Pancreas (tissue), 10 donors: Measurements from ENCODE around the gene HMCN1. TPM values are rescaled to one million over a fixed set of nuclear protein-coding genes. Genes with fewer than 3 reads are reported as not detected.

ENCODE experiments used
- ATAC-seq, 4 donors: fragments of 200-7000 bp; cut with Tn5 transposase; one replicate each; pipeline versions ENCODE4 v1.8.0 to v1.9.1; 2020; ENCODE audit warnings: mild to moderate bottlenecking in 4 of 4, moderate library complexity in 4 of 4
- DNase-seq, 6 donors: peaks; one replicate each; pipeline ENCODE4 v3.0.0-alpha.2; 2020
- FAIRE-seq: peaks from 2 replicates; lab custom pipeline; 2012; peaks lifted over from hg19 to GRCh38; lab: Jason Lieb, UNC
- H3K27ac ChIP-seq, 4 donors: fragments of 200-600 bp; sonication (generic); 1 replicate in 3 of 4; 2 replicates in 1 of 4; pipeline versions ENCODE4 v1.5.0 to v1.8.0; 2020
- H3K27me3 ChIP-seq, 4 donors: fragments of 200-600 bp; one replicate each; pipeline ENCODE4 v1.8.0; 2021
- H3K36me3 ChIP-seq, 3 donors: fragments of 200-600 bp; sonication (generic) in 1 of 3; one replicate each; pipeline versions ENCODE4 v1.5.0 to v1.8.0; 2020 to 2021
- H3K4me1 ChIP-seq, 3 donors: fragments of 200-600 bp; one replicate each; pipeline ENCODE4 v1.8.0; 2021
- H3K4me3 ChIP-seq, 4 donors: fragments of 200-600 bp; sonication (generic) in 2 of 4; one replicate each; pipeline versions ENCODE4 v1.5.0 to v1.8.0; 2020 to 2021
- H3K9me3 ChIP-seq, 4 donors: fragments of 200-600 bp; one replicate each; pipeline ENCODE4 v1.8.0; 2021
- WGBS, 2 donors: extraction: QIAGEN DNeasy Blood & Tissue Kit; methylation state at CpG; one replicate each; pipeline ENCODE4 v1.1.7; 2013; 5-methylcytosine and 5-hydroxymethylcytosine counted together
- intact Hi-C, 3 donors: fragments of 100-400 bp; cut with DNase I; formaldehyde crosslinking; loops; one replicate each; pipeline versions ENCODE4 v1.11.1 to v1.14.2; 2022
- polyA plus RNA-seq, 2 donors: library from polyadenylated mRNA; stranded (reverse); fragments of 200-250 nt; gene quantifications; one replicate each; pipeline ENCODE4 v1.2.3, GENCODE V29; 2013
- total RNA-seq, 6 donors: library from RNA; stranded (reverse); fragmentation: NEBNext Ultra II Directional in 4 of 6; extraction: Animal tissue kit (Norgen Biotek cat#: 25700) in 4 of 6; gene quantifications; one replicate each; pipeline versions ENCODE4 v1.2.1 to v1.2.4, GENCODE V29; 2021 to 2023
- TF ChIP-seq, protein P1 (sequence below), 4 donors: fragments of 200-600 bp; sonication (generic) in 3 of 4; IDR thresholded peaks; one replicate each; pipeline versions ENCODE4 v1.5.0 to v1.8.0; 2021; ENCODE audit warnings: antibody characterized with exemption in 4 of 4
- donor health status: healthy with polysubstance abuse.
- donor health status: DM: no; HTN: no; CAD: no; lungs with moderate emphysema.
- donor health status: DM: no; HTN: no; CAD: no.
- donor health status: control.
- donor health status: control.
- donor health status: Bipolar disorder and iron deficiency.
- donor health status: DM: yes; HTN: yes; CAD: no.
- donor health status: DM: no; HTN: no; CAD: no.
- donor health status: DM: no; HTN: no; CAD: no.
- donor health status: DM: yes; HTN: yes; CAD: no.

The HMCN1 gene
- total and polyA plus RNA-seq, 8 donors, result 0.19 to 4.8 (median 0.60) TPM

DNA sequence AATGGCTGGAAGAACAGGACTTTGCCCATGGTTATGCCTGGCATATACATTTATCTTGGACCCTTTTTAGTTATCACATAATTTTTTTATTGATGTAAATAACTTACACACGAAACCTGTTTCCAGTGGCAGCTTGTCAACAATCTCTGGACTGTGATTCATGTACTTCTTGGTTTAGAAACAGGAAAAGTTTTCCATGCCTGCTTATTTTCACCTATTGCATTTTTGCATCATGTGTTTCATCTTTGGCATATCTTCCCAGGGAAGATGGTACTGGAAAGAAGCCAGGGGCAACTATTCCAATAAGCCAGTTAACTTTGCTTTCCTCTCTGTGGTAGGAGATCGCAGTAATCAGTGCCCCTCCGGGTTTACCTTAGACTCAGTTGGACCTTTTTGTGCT is 430.6 kb downstream of the HMCN1 start:
- H3K36me3 ChIP-seq, result no peaks in the 10 kb centered on the region
- ATAC-seq, result no peak
- no peak for DNase-seq
- H3K27ac ChIP-seq, result no peak overlapping the region
- no peaks in the 10 kb centered on the region for H3K27me3 ChIP-seq
- TF ChIP-seq, protein P1, sequence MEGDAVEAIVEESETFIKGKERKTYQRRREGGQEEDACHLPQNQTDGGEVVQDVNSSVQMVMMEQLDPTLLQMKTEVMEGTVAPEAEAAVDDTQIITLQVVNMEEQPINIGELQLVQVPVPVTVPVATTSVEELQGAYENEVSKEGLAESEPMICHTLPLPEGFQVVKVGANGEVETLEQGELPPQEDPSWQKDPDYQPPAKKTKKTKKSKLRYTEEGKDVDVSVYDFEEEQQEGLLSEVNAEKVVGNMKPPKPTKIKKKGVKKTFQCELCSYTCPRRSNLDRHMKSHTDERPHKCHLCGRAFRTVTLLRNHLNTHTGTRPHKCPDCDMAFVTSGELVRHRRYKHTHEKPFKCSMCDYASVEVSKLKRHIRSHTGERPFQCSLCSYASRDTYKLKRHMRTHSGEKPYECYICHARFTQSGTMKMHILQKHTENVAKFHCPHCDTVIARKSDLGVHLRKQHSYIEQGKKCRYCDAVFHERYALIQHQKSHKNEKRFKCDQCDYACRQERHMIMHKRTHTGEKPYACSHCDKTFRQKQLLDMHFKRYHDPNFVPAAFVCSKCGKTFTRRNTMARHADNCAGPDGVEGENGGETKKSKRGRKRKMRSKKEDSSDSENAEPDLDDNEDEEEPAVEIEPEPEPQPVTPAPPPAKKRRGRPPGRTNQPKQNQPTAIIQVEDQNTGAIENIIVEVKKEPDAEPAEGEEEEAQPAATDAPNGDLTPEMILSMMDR (IDR thresholded peaks at IDR 0.05), result no peak
- no peaks in the 10 kb centered on the region for H3K4me1 ChIP-seq
- H3K4me3 ChIP-seq, result no peak overlapping the region
- no peak for FAIRE-seq
- WGBS, 2 donors, result 25 to 30% methylated on average over 3 of the region's 3 CpGs
- intact Hi-C loops, result no loop called here
- H3K9me3 ChIP-seq, result no peaks in the 10 kb centered on the region

DNA sequence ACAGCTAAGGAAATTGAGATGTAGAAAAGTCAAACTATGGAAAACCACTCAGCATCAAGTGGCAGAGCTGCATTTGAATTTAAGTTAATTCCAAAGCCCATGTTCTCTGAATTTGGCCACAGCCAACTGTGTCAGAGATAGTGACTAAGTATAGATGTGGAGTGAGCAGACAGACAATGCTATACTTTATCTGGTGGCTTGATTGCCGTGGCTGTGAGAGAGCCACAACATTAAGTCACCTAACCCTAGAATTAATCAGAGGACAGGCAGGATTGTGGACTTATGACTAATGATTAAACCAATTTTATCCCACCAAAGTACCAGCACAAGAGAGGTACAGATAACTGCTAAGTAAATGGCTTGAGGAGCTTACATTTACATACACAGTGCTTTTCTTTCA is 431.1 kb downstream of the HMCN1 start:
- FAIRE-seq (no peak), DNase-seq (no peak), ATAC-seq (no peak)
- Histone ChIP-seq H3K36me3 (no peaks in the 10 kb centered on the region), H3K27me3 (no peaks in the 10 kb centered on the region), H3K27ac (no peak overlapping the region), H3K9me3 (no peaks in the 10 kb centered on the region), H3K4me3 (no peak overlapping the region), H3K4me1 (no peaks in the 10 kb centered on the region)
- WGBS, 2 donors, result 7 to 24% methylated on average over 1 of the region's 1 CpG
- intact Hi-C loops, result no loop called here
- TF ChIP-seq, protein P1 (IDR thresholded peaks at IDR 0.05), result no peak

DNA sequence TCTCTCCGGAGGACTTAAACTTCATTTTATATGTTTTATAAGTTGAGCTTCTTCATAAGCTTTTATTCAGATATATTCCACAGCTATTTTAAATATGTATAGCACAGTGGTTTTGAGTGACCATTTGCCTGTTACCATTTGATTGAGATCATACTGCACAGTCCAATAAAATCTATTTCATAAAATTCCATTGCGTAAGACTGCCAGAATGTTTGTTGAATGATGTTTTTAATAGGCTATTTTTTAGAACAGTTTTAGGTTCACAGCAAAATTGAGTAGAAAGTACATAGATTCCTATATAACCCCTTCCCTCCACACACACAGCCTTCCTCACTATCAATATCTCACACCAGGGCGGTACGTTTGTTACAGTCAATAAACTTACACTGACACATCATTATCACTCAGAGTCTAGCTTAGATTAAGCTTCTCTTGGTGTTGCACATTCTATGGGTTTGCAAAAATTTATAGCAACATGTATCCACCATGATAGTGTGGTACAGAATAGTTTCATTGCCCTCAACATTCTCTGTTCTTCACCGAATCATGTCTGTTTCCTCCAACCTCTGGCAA is 433.0 kb downstream of the HMCN1 start:
- Histone ChIP-seq H3K4me3 (no peak overlapping the region), H3K4me1 (no peaks in the 10 kb centered on the region), H3K36me3 (no peaks in the 10 kb centered on the region), H3K27ac (no peak overlapping the region), H3K9me3 (no peaks in the 10 kb centered on the region), H3K27me3 (no peaks in the 10 kb centered on the region)
- intact Hi-C loops, result no loop called here
- TF ChIP-seq, protein P1 (IDR thresholded peaks at IDR 0.05), result no peak
- WGBS, 2 donors, result 83 to 92% methylated on average over 5 of the region's 5 CpGs
- ATAC-seq (no peak), FAIRE-seq (no peak), DNase-seq (no peak)

DNA sequence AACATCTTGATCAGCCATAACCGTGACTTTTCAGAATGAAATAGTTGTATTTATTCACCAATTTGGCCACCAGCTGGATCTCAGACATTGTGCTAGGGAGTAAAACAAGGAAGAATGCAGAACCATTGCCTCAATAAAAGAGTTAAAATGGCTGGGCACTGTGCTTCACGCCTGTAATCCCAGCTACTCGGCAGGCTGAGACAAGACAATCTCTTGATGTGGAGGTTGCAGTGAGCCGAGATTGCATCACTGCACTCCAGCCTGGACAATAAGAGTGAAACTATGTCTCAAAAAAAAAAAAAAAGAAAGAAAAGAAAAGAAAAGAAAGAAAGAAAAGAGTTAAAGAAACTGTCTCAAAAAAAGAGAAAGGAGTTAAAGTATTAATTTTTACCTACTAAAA is 441.4 kb downstream of the HMCN1 start:
- TF ChIP-seq, protein P1 (IDR thresholded peaks at IDR 0.05), result no peak
- Histone ChIP-seq H3K9me3 (no peaks in the 10 kb centered on the region), H3K27ac (no peak overlapping the region), H3K4me1 (no peaks in the 10 kb centered on the region), H3K27me3 (peaks cover 0 to under 1% (median 0%) of the 10 kb centered on the region in 4 donors), H3K36me3 (no peaks in the 10 kb centered on the region), H3K4me3 (no peak overlapping the region)
- ATAC-seq (no peak), FAIRE-seq (no peak), DNase-seq (no peak)
- 53 to 63% methylated on average over 4 of the region's 4 CpGs for WGBS, 2 donors
- intact Hi-C loops, result no loop called here

DNA sequence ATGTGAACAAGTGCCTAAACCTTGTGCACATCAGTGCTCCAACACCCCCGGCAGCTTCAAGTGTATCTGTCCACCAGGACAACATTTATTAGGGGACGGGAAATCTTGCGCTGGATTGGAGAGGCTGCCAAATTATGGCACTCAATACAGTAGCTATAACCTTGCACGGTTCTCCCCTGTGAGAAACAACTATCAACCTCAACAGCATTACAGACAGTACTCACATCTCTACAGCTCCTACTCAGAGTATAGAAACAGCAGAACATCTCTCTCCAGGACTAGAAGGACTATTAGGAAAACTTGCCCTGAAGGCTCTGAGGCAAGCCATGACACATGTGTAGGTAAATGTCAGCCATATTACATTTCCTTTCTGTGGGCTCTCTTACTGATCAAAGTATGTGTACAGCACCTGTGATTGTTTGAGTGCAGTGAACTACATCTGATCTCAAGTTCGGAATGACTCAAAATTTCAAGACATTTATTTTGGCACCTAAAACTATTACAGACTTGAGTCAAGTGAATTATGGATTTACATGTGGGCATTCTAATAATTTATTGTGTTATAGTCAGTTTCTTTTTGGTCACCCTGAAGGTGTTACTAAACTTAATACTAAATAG is 444.3 kb downstream of the HMCN1 start:
- H3K36me3 ChIP-seq, result no peaks in the 10 kb centered on the region
- FAIRE-seq (no peak), DNase-seq (no peak), ATAC-seq (no peak)
- peaks cover 0 to 4% (median 0%) of the 10 kb centered on the region in 4 donors for H3K27me3 ChIP-seq
- no peak overlapping the region for H3K27ac ChIP-seq
- intact Hi-C loops, result no loop called here
- TF ChIP-seq, protein P1 (IDR thresholded peaks at IDR 0.05), result no peak
- H3K4me1 ChIP-seq, result no peaks in the 10 kb centered on the region
- no peak overlapping the region for H3K4me3 ChIP-seq
- no peaks in the 10 kb centered on the region for H3K9me3 ChIP-seq
- WGBS, 2 donors, result 84% methylated on average over 5 of the region's 5 CpGs
